Keratinocyte (primary cell): ENCODE measurements around the gene EMC10. TPM values are rescaled to one million over a fixed set of nuclear protein-coding genes. Genes with fewer than 3 reads are reported as not detected.

Experiments
- DNase-seq: peaks from one replicate; pipeline ENCODE4 v3.0.0-alpha.2; 2011; ENCODE audit warnings: low read depth, missing footprints, low spot score
- FAIRE-seq: peaks from 2 replicates; lab custom pipeline; 2011; peaks lifted over from hg19 to GRCh38; lab: Jason Lieb, UNC
- H2AFZ ChIP-seq: 2 replicates; pipeline ENCODE4 v1.6.0; 2012; ENCODE audit warnings: low read length, control low read depth, inconsistent platforms; ENCODE audit not compliant: control insufficient read depth
- H3K27ac ChIP-seq: 2 replicates; pipeline ENCODE4 v1.5.1; 2011; ENCODE audit warnings: low read length; ENCODE audit not compliant: control insufficient read depth, insufficient read depth
- H3K27me3 ChIP-seq: 3 replicates; pipeline ENCODE4 v1.6.0; 2011; ENCODE audit warnings: low read length; ENCODE audit not compliant: control insufficient read depth, insufficient read depth; ENCODE audit errors: extremely low read depth
- H3K36me3 ChIP-seq, 2 experiments: 2 replicates in 1 of 2; 3 replicates in 1 of 2; pipeline ENCODE4 v1.5.1; 2011; ENCODE audit warnings: low read length in 2 of 2, mild to moderate bottlenecking in 1 of 2; ENCODE audit not compliant: control insufficient read depth in 2 of 2, insufficient read depth in 2 of 2; ENCODE audit errors: extremely low read depth in 1 of 2
- H3K4me1 ChIP-seq: 3 replicates; pipeline ENCODE4 v1.5.1; 2011; ENCODE audit warnings: low read length; ENCODE audit not compliant: control insufficient read depth, insufficient read depth; ENCODE audit errors: extremely low read depth
- H3K4me2 ChIP-seq: 3 replicates; pipeline ENCODE4 v1.6.0; 2011; ENCODE audit warnings: low read depth, low read length; ENCODE audit not compliant: control insufficient read depth, insufficient read depth; ENCODE audit errors: extremely low read depth
- H3K4me3 ChIP-seq, 3 experiments: fragments of 200-600 bp in 1 of 3; sonication (generic) in 1 of 3; 2 replicates in 2 of 3; 3 replicates in 1 of 3; pipeline ENCODE4 v1.5.1; 2011 to 2016; ENCODE audit warnings: low read length in 3 of 3, mild to moderate bottlenecking in 3 of 3, control low read depth in 2 of 3, inconsistent platforms in 1 of 3, low read depth in 1 of 3, mixed read lengths in 1 of 3, mixed run types in 1 of 3, moderate library complexity in 1 of 3; ENCODE audit not compliant: control insufficient read depth in 2 of 3, insufficient read depth in 2 of 3; ENCODE audit errors: extremely low read depth in 1 of 3
- H3K79me2 ChIP-seq: 2 replicates; pipeline ENCODE4 v1.6.0; 2012; ENCODE audit warnings: low read length; ENCODE audit not compliant: control insufficient read depth, insufficient read depth
- H3K9ac ChIP-seq: 3 replicates; pipeline ENCODE4 v1.6.0; 2011; ENCODE audit warnings: low read length; ENCODE audit not compliant: control insufficient read depth, insufficient read depth; ENCODE audit errors: extremely low read depth
- H3K9me1 ChIP-seq: 3 replicates; pipeline ENCODE4 v1.6.0; 2011; ENCODE audit warnings: low read length; ENCODE audit not compliant: control insufficient read depth, insufficient read depth; ENCODE audit errors: extremely low read depth
- H3K9me3 ChIP-seq: 2 replicates; pipeline ENCODE4 v1.5.1; 2012; ENCODE audit warnings: low read depth, low read length; ENCODE audit not compliant: control insufficient read depth
- H4K20me1 ChIP-seq: 3 replicates; pipeline ENCODE4 v1.6.0; 2011; ENCODE audit warnings: low read length; ENCODE audit not compliant: control insufficient read depth, insufficient read depth; ENCODE audit errors: extremely low read depth
- EZH2 ChIP-seq: IDR thresholded peaks from one replicate; pipeline ENCODE4 v1.6.1; 2012; ENCODE audit warnings: inconsistent platforms, mild to moderate bottlenecking, low read length, moderate library complexity
- dilution Hi-C: fragments of 300-500 bp; cut with MboI; formaldehyde crosslinking; loops from one replicate; pipeline ENCODE4 v1.7.0; 2020; ENCODE audit warnings: low sequenced_read_pairs; ENCODE audit not compliant: extremely low pct_ligation_motif_present
- polyA plus RNA-seq, 5 experiments: library from polyadenylated mRNA; depleted of rRNA in 3 of 5; stranded (reverse) in 3 of 5; stranded (forward) in 1 of 5; unstranded in 1 of 5; fragments of >200 nt; gene quantifications; 1 replicate in 1 of 5; 2 replicates in 3 of 5; 3 replicates in 1 of 5; pipeline versions ENCODE4 v1.2.1 to v1.2.3, GENCODE V29; 2011 to 2012; ENCODE audit warnings: missing spikeins in 2 of 5, low read depth in 1 of 5, low replicate concordance in 1 of 5
- TF ChIP-seq, protein P1 (sequence below), 3 experiments: IDR thresholded peaks in 1 of 3; conservative IDR thresholded peaks in 1 of 3; optimal IDR thresholded peaks in 1 of 3; 2 replicates in 2 of 3; 3 replicates in 1 of 3; pipeline versions ENCODE3 to v1.5.1; 2011; ENCODE audit warnings: low read length in 3 of 3, mild to moderate bottlenecking in 3 of 3, moderate library complexity in 2 of 3, control low read depth in 1 of 3, inconsistent platforms in 1 of 3; ENCODE audit not compliant: insufficient read depth in 2 of 3; ENCODE audit errors: extremely low read depth in 1 of 3

EMC10 gene
- polyA plus RNA-seq, 1 donor (not counting 4 experiments of a cell fraction or from before 2014, with no cell fraction given): 26.7 TPM

DNA sequence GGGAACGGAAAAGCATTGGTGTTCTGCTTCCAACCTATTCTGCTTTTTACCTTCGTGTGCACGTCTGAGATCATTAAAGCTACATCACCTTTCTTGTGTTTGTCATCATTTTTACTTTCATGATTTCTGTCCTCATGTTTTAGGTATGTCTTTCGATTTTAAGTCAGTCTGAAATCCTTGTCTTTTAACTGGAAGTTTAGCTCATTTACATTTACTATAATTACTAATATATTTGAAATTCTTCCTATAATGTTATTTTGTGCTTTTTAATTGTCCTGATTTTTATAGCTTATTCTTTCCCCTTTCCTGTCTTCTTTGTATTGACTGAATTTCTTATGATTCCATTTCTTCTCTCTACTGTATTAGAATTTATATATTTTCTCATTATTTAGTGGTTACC is 56.6 kb downstream of the EMC10 start:
- H3K4me1 ChIP-seq: no peaks in the 10 kb centered on the region
- no peaks in the 10 kb centered on the region for H3K79me2 ChIP-seq
- DNase-seq (no peak), FAIRE-seq (no peak)
- dilution Hi-C loops: no loop called here
- TF ChIP-seq, protein P1, sequence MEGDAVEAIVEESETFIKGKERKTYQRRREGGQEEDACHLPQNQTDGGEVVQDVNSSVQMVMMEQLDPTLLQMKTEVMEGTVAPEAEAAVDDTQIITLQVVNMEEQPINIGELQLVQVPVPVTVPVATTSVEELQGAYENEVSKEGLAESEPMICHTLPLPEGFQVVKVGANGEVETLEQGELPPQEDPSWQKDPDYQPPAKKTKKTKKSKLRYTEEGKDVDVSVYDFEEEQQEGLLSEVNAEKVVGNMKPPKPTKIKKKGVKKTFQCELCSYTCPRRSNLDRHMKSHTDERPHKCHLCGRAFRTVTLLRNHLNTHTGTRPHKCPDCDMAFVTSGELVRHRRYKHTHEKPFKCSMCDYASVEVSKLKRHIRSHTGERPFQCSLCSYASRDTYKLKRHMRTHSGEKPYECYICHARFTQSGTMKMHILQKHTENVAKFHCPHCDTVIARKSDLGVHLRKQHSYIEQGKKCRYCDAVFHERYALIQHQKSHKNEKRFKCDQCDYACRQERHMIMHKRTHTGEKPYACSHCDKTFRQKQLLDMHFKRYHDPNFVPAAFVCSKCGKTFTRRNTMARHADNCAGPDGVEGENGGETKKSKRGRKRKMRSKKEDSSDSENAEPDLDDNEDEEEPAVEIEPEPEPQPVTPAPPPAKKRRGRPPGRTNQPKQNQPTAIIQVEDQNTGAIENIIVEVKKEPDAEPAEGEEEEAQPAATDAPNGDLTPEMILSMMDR (optimal IDR thresholded peaks at IDR 0.05 in 1 of 3, IDR thresholded peaks at IDR 0.05 in 1 of 3, conservative IDR thresholded peaks at IDR 0.05 in 1 of 3; ENCODE audit: extremely low read depth in 1 of 3, insufficient read depth in 2 of 3, low read length in 3 of 3): no peak
- TF ChIP-seq EZH2: no peak
- peaks cover 5% of the 10 kb centered on the region for H3K27me3 ChIP-seq
- no peak overlapping the region for H3K4me2 ChIP-seq
- no peaks in the 10 kb centered on the region for H3K9me3 ChIP-seq
- H3K4me3 ChIP-seq: no peak overlapping the region
- H4K20me1 ChIP-seq: no peaks in the 10 kb centered on the region
- no peaks in the 10 kb centered on the region for H3K36me3 ChIP-seq
- H2AFZ ChIP-seq: no peak overlapping the region
- H3K27ac ChIP-seq: no peak overlapping the region
- no peak overlapping the region for H3K9ac ChIP-seq
- no peaks in the 10 kb centered on the region for H3K9me1 ChIP-seq

GRCh38 chr19:50534478-50534877 is 58.2 kb downstream of the EMC10 start:
- FAIRE-seq (no peak), DNase-seq (no peak)
- dilution Hi-C loops: no loop called here
- H3K4me3 ChIP-seq: no peak overlapping the region
- no peaks in the 10 kb centered on the region for H3K4me1 ChIP-seq
- no peaks in the 10 kb centered on the region for H3K9me1 ChIP-seq
- H2AFZ ChIP-seq: no peak overlapping the region
- H3K4me2 ChIP-seq: no peak overlapping the region
- H3K27me3 ChIP-seq: peaks cover 5% of the 10 kb centered on the region
- H4K20me1 ChIP-seq: no peaks in the 10 kb centered on the region
- H3K9ac ChIP-seq: no peak overlapping the region
- no peak overlapping the region for H3K27ac ChIP-seq
- no peak for TF ChIP-seq EZH2
- TF ChIP-seq, protein P1 (optimal IDR thresholded peaks at IDR 0.05 in 1 of 3, IDR thresholded peaks at IDR 0.05 in 1 of 3, conservative IDR thresholded peaks at IDR 0.05 in 1 of 3; ENCODE audit: extremely low read depth in 1 of 3, insufficient read depth in 2 of 3, low read length in 3 of 3): no peak
- H3K79me2 ChIP-seq: no peaks in the 10 kb centered on the region
- no peaks in the 10 kb centered on the region for H3K9me3 ChIP-seq
- no peaks in the 10 kb centered on the region for H3K36me3 ChIP-seq
